Pancreas (tissue), 10 donors: ENCODE data around the gene KATNAL2. TPM values are rescaled to one million over a fixed set of nuclear protein-coding genes. Genes with fewer than 3 reads are reported as not detected.
A peak's percentile ranks its signal among the peaks of the same experiment; 100 is the strongest.

Experiments
- ATAC-seq, 4 donors: fragments of 200-7000 bp; cut with Tn5 transposase; one replicate each; pipeline versions ENCODE4 v1.8.0 to v1.9.1; 2020; ENCODE audit warnings: mild to moderate bottlenecking in 4 of 4, moderate library complexity in 4 of 4
- DNase-seq, 6 donors: peaks; one replicate each; pipeline ENCODE4 v3.0.0-alpha.2; 2020
- FAIRE-seq: peaks from 2 replicates; lab custom pipeline; 2012; peaks lifted over from hg19 to GRCh38; lab: Jason Lieb, UNC
- H3K27ac ChIP-seq, 4 donors: fragments of 200-600 bp; sonication (generic); 1 replicate in 3 of 4; 2 replicates in 1 of 4; pipeline versions ENCODE4 v1.5.0 to v1.8.0; 2020
- H3K27me3 ChIP-seq, 4 donors: fragments of 200-600 bp; one replicate each; pipeline ENCODE4 v1.8.0; 2021
- H3K36me3 ChIP-seq, 3 donors: fragments of 200-600 bp; sonication (generic) in 1 of 3; one replicate each; pipeline versions ENCODE4 v1.5.0 to v1.8.0; 2020 to 2021
- H3K4me1 ChIP-seq, 3 donors: fragments of 200-600 bp; one replicate each; pipeline ENCODE4 v1.8.0; 2021
- H3K4me3 ChIP-seq, 4 donors: fragments of 200-600 bp; sonication (generic) in 2 of 4; one replicate each; pipeline versions ENCODE4 v1.5.0 to v1.8.0; 2020 to 2021
- H3K9me3 ChIP-seq, 4 donors: fragments of 200-600 bp; one replicate each; pipeline ENCODE4 v1.8.0; 2021
- WGBS, 2 donors: extraction: QIAGEN DNeasy Blood & Tissue Kit; methylation state at CpG; one replicate each; pipeline ENCODE4 v1.1.7; 2013; 5-methylcytosine and 5-hydroxymethylcytosine counted together
- intact Hi-C, 3 donors: fragments of 100-400 bp; cut with DNase I; formaldehyde crosslinking; loops; one replicate each; pipeline versions ENCODE4 v1.11.1 to v1.14.2; 2022
- polyA plus RNA-seq, 2 donors: library from polyadenylated mRNA; stranded (reverse); fragments of 200-250 nt; gene quantifications; one replicate each; pipeline ENCODE4 v1.2.3, GENCODE V29; 2013
- total RNA-seq, 6 donors: library from RNA; stranded (reverse); fragmentation: NEBNext Ultra II Directional in 4 of 6; extraction: Animal tissue kit (Norgen Biotek cat#: 25700) in 4 of 6; gene quantifications; one replicate each; pipeline versions ENCODE4 v1.2.1 to v1.2.4, GENCODE V29; 2021 to 2023
- TF ChIP-seq, protein P1 (sequence below), 4 donors: fragments of 200-600 bp; sonication (generic) in 3 of 4; IDR thresholded peaks; one replicate each; pipeline versions ENCODE4 v1.5.0 to v1.8.0; 2021; ENCODE audit warnings: antibody characterized with exemption in 4 of 4
- donor health status: healthy with polysubstance abuse.
- donor health status: DM: no; HTN: no; CAD: no; lungs with moderate emphysema.
- donor health status: DM: no; HTN: no; CAD: no.
- donor health status: control.
- donor health status: control.
- donor health status: Bipolar disorder and iron deficiency.
- donor health status: DM: yes; HTN: yes; CAD: no.
- donor health status: DM: no; HTN: no; CAD: no.
- donor health status: DM: no; HTN: no; CAD: no.
- donor health status: DM: yes; HTN: yes; CAD: no.

The KATNAL2 gene
- total and polyA plus RNA-seq, 8 donors = 0.97 to 3.8 (median 1.7) TPM

DNA sequence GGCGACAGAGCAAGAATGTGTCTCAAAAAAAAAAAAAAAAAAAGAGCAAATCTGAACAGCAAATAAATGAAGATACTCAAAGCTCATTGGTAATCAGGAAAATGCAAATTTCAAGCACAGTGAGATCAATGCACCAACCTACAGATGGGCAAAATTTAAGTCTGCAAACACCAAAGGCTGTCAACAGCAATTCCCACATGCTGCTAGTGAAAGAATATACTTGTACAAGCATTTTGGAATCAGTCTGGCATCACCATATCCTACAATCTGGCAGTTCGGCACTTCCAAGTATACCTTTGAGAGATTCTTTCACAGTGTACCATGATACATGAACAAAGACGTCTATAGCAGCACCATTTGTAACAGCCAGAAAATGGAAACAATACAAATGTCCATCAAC lies 228.8 kb downstream of the KATNAL2 start:
- Histone ChIP-seq H3K36me3 (no peaks in the 10 kb centered on the region), H3K4me1 (peaks cover 0 to 12% (median 4%) of the 10 kb centered on the region in 3 donors), H3K27ac (no peak overlapping the region), H3K4me3 (no peak overlapping the region), H3K27me3 (no peaks in the 10 kb centered on the region), H3K9me3 (no peaks in the 10 kb centered on the region)
- TF ChIP-seq, protein P1, sequence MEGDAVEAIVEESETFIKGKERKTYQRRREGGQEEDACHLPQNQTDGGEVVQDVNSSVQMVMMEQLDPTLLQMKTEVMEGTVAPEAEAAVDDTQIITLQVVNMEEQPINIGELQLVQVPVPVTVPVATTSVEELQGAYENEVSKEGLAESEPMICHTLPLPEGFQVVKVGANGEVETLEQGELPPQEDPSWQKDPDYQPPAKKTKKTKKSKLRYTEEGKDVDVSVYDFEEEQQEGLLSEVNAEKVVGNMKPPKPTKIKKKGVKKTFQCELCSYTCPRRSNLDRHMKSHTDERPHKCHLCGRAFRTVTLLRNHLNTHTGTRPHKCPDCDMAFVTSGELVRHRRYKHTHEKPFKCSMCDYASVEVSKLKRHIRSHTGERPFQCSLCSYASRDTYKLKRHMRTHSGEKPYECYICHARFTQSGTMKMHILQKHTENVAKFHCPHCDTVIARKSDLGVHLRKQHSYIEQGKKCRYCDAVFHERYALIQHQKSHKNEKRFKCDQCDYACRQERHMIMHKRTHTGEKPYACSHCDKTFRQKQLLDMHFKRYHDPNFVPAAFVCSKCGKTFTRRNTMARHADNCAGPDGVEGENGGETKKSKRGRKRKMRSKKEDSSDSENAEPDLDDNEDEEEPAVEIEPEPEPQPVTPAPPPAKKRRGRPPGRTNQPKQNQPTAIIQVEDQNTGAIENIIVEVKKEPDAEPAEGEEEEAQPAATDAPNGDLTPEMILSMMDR (IDR thresholded peaks at IDR 0.05) = no peak
- intact Hi-C loops = no loop called here
- no peak for FAIRE-seq
- no peak for DNase-seq
- 90 to 95% methylated on average over 3 of the region's 3 CpGs for WGBS, 2 donors
- no peak for ATAC-seq

DNA sequence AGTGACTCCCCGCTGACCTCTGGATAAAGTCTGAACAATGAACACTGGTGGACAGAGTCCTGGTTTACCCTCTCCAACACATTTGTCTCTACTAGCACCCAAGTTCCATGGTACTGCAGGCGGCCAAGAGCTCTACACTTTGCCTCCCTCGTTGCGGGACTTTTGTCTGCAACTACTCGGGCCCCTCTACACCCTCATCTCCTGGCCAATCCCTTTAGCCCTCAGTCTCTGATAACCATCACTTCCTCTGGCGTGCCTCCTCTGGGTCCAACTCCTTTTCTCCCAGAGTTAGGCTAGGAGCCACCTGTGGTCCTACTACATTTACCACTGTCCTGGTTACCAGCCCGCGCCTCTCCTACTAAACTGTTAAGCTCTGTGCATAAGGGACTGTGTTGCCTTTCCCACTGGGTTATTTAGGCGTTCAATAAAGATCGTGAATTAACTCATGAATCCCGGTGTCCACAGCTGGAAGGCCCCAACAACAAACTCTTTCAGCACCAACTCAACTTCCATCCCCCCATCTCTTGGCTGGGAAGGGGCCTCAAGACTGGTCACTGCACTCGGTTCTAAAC lies 232.1 kb downstream of the KATNAL2 start:
- Histone ChIP-seq H3K27me3 (no peaks in the 10 kb centered on the region), H3K9me3 (no peaks in the 10 kb centered on the region), H3K36me3 (peaks cover 0 to 3% (median 0%) of the 10 kb centered on the region in 3 donors), H3K4me1 (peaks cover 0 to 14% (median 0%) of the 10 kb centered on the region in 3 donors), H3K27ac (peak overlapping the region; percentile 67 to 90 (median 85)), H3K4me3 (peak overlapping the region; percentile 56 to 97 (median 83))
- TF ChIP-seq, protein P1 (IDR thresholded peaks at IDR 0.05) = no peak
- 14 to 15% methylated on average over 12 of the region's 12 CpGs for WGBS, 2 donors
- ATAC-seq (peak in 3 of 4 donors; percentile 6 to 24 (median 17)), DNase-seq (no peak), FAIRE-seq (no peak)
- intact Hi-C loops = no loop called here

- ATAC-seq (peak; percentile 97 to 99 (median 98)), DNase-seq (peak; percentile 75 to 94 (median 82)), FAIRE-seq (no peak)
- intact Hi-C loops = no loop called here
- H3K36me3 ChIP-seq = peaks cover 0 to 5% (median 0%) of the 10 kb centered on the region in 3 donors
- peak within 1 kb of the TSS; percentile 67 to 90 (median 85) for H3K27ac ChIP-seq
- peak within 1 kb of the TSS; percentile 56 to 97 (median 83) for H3K4me3 ChIP-seq
- H3K9me3 ChIP-seq = no peaks in the 10 kb centered on the region
- 0 to 1% methylated on average over 66 to 70 of the region's 70 CpGs for WGBS, 2 donors
- H3K27me3 ChIP-seq = no peaks in the 10 kb centered on the region
- peaks cover 0 to 14% (median 0%) of the 10 kb centered on the region in 3 donors for H3K4me1 ChIP-seq
- TF ChIP-seq, protein P1 (IDR thresholded peaks at IDR 0.05) = no peak
Measured at GRCh38 chr18:47150029-47150823, 232.8 kb downstream of the KATNAL2 start, which contains the start of gene HDHD2. Gene HDHD2, minus strand, starts transcription at chr18:47150500. Its CDS starts 14,061 bp downstream, at chr18:47136439.

DNA sequence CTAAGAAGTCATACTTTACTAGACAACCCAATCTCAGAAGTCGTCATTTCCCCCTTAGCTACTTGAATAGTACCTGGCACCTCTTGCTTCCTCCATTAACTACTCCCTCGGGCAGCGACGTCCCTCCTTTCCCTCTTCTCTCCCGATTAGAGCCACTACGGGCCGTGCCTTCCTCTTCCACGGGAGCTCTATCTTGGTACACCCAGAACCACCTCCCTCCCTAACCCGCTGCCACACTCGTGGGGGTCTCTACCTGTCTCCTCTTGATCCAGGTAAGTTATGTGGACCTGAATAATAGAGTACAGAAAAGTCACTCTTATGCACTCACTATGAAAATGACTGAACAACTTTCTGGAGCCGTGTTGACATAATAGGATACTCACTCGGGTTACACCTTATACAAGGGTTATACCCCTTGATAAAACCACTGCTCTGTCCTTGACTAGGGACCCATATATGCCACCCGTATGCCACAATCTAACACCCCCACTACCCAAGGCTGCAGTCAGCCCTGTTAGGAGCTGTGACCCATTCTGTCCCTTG lies 233.5 kb downstream of the KATNAL2 start:
- peaks cover 0 to 14% (median 0%) of the 10 kb centered on the region in 3 donors for H3K4me1 ChIP-seq
- DNase-seq (peak in 2 of 6 donors; percentile 14 to 20), ATAC-seq (peak; percentile 28 to 50 (median 42)), FAIRE-seq (no peak)
- H3K9me3 ChIP-seq = no peaks in the 10 kb centered on the region
- WGBS, 2 donors = 2% methylated on average over 13 of the region's 13 CpGs
- intact Hi-C loops = no loop called here
- H3K27ac ChIP-seq = peak overlapping the region; percentile 67 to 90 (median 85)
- H3K4me3 ChIP-seq = peak overlapping the region; percentile 56 to 97 (median 83)
- no peaks in the 10 kb centered on the region for H3K27me3 ChIP-seq
- TF ChIP-seq, protein P1 (IDR thresholded peaks at IDR 0.05) = no peak
- peaks cover 0 to 5% (median 0%) of the 10 kb centered on the region in 3 donors for H3K36me3 ChIP-seq
